Gastroesophageal sphincter (tissue), 4 donors: ENCODE data around the gene GARIN5B. TPM values are rescaled to one million over a fixed set of nuclear protein-coding genes. Genes with fewer than 3 reads are reported as not detected.

Experiments
- ATAC-seq: fragments of 150-250 bp; one replicate; pipeline ENCODE4 v1.9.1; 2016; ENCODE audit warnings: mild to moderate bottlenecking, moderate library complexity
- H3K27ac ChIP-seq, 4 donors: fragments of 200-600 bp; sonication (generic) in 3 of 4; 1 replicate in 3 of 4; 2 replicates in 1 of 4; pipeline ENCODE4 v1.5.1; 2016 to 2019
- H3K27me3 ChIP-seq: fragments of 200-600 bp; sonication (generic); one replicate; pipeline ENCODE4 v1.5.1; 2019
- H3K36me3 ChIP-seq, 2 donors: fragments of 200-600 bp; sonication (generic); one replicate each; pipeline ENCODE4 v1.5.1; 2019; ENCODE audit warnings: control low read depth in 1 of 2
- H3K4me1 ChIP-seq, 3 donors: fragments of 200-600 bp; sonication (generic); 1 replicate in 2 of 3; 2 replicates in 1 of 3; pipeline ENCODE4 v1.5.1; 2016 to 2019; ENCODE audit warnings: control low read depth in 2 of 3
- H3K4me3 ChIP-seq, 2 donors: fragments of 200-600 bp; sonication (generic); one replicate each; pipeline ENCODE4 v1.5.1; 2019; ENCODE audit warnings: mild to moderate bottlenecking in 1 of 2, moderate library complexity in 1 of 2
- H3K9me3 ChIP-seq, 3 donors: fragments of 200-600 bp; sonication (generic); one replicate each; pipeline ENCODE4 v1.5.1; 2017 to 2019; ENCODE audit warnings: control low read depth in 2 of 3
- CTCF ChIP-seq, 4 experiments: fragments of 200-600 bp in 2 of 4; fragments of 450-650 bp in 2 of 4; sonication (generic) in 1 of 4; IDR thresholded peaks; one replicate each; pipeline ENCODE4 v1.5.1; 2017 to 2019; ENCODE audit warnings: antibody characterized with exemption in 4 of 4, mild to moderate bottlenecking in 2 of 4, moderate library complexity in 2 of 4
- EP300 ChIP-seq: sonication (generic); formaldehyde crosslinking; IDR thresholded peaks from one replicate; pipeline ENCODE4 v1.6.1; 2017; ENCODE audit warnings: antibody characterized with exemption, mild to moderate bottlenecking
- POLR2A ChIP-seq, 2 donors: fragments of 450-650 bp; IDR thresholded peaks; one replicate each; pipeline ENCODE4 v1.6.1; 2017; ENCODE audit warnings: antibody characterized with exemption in 2 of 2, mild to moderate bottlenecking in 2 of 2, moderate library complexity in 1 of 2
- POLR2AphosphoS5 ChIP-seq: sonication (generic); formaldehyde crosslinking; IDR thresholded peaks from one replicate; pipeline ENCODE4 v1.6.1; 2017; ENCODE audit warnings: antibody characterized with exemption
- WGBS, 2 donors: methylation state at CpG; one replicate each; pipeline ENCODE4 v1.1.5; 2018; ENCODE audit warnings: low coverage in 1 of 2; 5-methylcytosine and 5-hydroxymethylcytosine counted together
- total RNA-seq, 4 donors: library from RNA; depleted of rRNA; stranded (reverse); fragments of >200 nt; gene quantifications; one replicate each; pipeline ENCODE4 v1.1.0, GENCODE V29; 2016

Gene GARIN5B
- total RNA-seq, 4 donors from 2014 or later, result not detected

DNA sequence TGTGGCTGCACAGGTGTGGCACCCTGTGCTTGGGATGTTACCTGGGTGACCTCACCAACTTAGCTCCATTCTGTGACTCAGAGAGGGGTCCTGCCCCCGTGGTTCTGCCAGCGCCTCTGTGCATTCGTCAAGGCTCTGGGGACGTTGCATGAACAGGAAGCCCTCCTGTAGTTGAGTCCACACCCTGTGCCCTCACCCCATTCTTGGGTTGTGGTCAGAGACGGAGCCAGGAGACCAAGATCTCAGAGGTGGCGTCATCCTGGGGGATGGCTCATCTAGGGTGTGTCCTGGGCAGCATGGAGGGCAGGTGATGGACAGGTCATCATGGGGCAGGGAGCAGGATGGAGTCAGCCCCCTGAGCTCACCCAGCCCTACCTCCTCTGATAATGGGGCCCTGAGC, 11.0 kb downstream of the GARIN5B start:
- H3K4me3 ChIP-seq, result no peak overlapping the region
- peaks cover 0 to 36% (median 17%) of the 10 kb centered on the region in 3 donors for H3K4me1 ChIP-seq
- no peak for TF ChIP-seq EP300
- no peak for TF ChIP-seq CTCF (IDR thresholded peaks at IDR 0.05)
- TF ChIP-seq POLR2AphosphoS5, result no peak
- TF ChIP-seq POLR2A (IDR thresholded peaks at IDR 0.05), result no peak
- no peak overlapping the region for H3K27ac ChIP-seq
- WGBS, 2 donors, result no CpG with 5 or more reads among the region's 6 CpGs
- peaks cover 0 to 12% of the 10 kb centered on the region in 2 donors for H3K36me3 ChIP-seq
- ATAC-seq, result no peak
- H3K9me3 ChIP-seq, result no peaks in the 10 kb centered on the region
- peaks cover 79% of the 10 kb centered on the region for H3K27me3 ChIP-seq

DNA sequence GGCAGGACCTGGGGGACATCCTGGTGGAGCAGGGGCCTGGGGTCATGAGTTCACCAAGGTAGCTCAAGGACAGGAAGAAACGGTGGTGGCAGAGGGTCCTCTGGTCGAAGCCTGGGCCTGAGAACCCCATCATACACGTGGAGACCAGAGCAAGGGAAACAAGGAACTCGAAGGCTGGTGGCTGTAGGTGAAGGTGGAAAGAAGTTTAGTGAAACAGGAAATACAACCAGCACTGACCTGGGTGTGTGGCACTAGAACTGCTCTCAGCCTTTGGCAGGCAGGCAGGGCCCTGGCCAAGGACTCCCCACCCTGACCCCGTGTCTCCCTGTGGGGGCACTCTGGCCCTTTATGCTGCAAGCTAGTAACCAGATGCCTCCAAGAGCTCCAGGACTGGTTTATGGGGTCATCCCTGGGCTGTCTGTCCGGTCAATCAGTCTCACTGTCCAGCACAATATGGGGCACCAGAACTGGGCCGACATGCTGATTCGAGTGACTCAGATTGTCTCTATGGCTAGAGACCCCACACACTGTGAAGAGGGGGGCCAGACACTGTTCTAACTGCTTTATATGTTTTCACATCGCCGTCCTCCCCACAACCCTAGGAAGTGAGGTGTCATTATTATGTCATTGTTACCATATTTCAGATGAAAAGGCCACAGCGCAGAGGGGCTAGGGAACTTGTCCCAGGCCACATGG, 12.3 kb downstream of the GARIN5B start:
- WGBS, 2 donors, result 64 to 85% methylated on average over 7 to 9 of the region's 11 CpGs
- H3K27ac ChIP-seq, result no peak overlapping the region
- no peaks in the 10 kb centered on the region for H3K9me3 ChIP-seq
- H3K4me3 ChIP-seq, result no peak overlapping the region
- no peak for ATAC-seq
- TF ChIP-seq POLR2AphosphoS5 (no peak), CTCF (IDR thresholded peaks at IDR 0.05) (no peak), EP300 (no peak), POLR2A (IDR thresholded peaks at IDR 0.05) (no peak)
- peaks cover 67% of the 10 kb centered on the region for H3K27me3 ChIP-seq
- peaks cover 0 to 22% of the 10 kb centered on the region in 2 donors for H3K36me3 ChIP-seq
- H3K4me1 ChIP-seq, result peaks cover 0 to 44% (median 17%) of the 10 kb centered on the region in 3 donors

GRCh38 chr19:55348317-55349034, 14.6 kb downstream of the GARIN5B start:
- WGBS, 2 donors, result 62 to 93% methylated on average over 3 to 7 of the region's 22 CpGs
- peaks cover 0 to 34% (median 5%) of the 10 kb centered on the region in 3 donors for H3K4me1 ChIP-seq
- no peak overlapping the region for H3K4me3 ChIP-seq
- H3K9me3 ChIP-seq, result no peaks in the 10 kb centered on the region
- peaks cover 0 to 36% of the 10 kb centered on the region in 2 donors for H3K36me3 ChIP-seq
- no peak for ATAC-seq
- no peak for TF ChIP-seq POLR2AphosphoS5
- no peak for TF ChIP-seq POLR2A (IDR thresholded peaks at IDR 0.05)
- TF ChIP-seq CTCF (IDR thresholded peaks at IDR 0.05), result no peak
- TF ChIP-seq EP300, result no peak
- no peak overlapping the region for H3K27ac ChIP-seq
- H3K27me3 ChIP-seq, result peaks cover 45% of the 10 kb centered on the region

GRCh38 chr19:55347442-55348009, 15.5 kb downstream of the GARIN5B start:
- WGBS, 2 donors, result no CpG with 5 or more reads among the region's 10 CpGs
- peaks cover 0 to 26% (median 0%) of the 10 kb centered on the region in 3 donors for H3K4me1 ChIP-seq
- peak overlapping the region in 1 of 4 donors; percentile 62 for H3K27ac ChIP-seq
- H3K4me3 ChIP-seq, result no peak overlapping the region
- no peak for TF ChIP-seq CTCF (IDR thresholded peaks at IDR 0.05)
- TF ChIP-seq EP300, result no peak
- no peak for TF ChIP-seq POLR2AphosphoS5
- no peak for TF ChIP-seq POLR2A (IDR thresholded peaks at IDR 0.05)
- no peaks in the 10 kb centered on the region for H3K9me3 ChIP-seq
- ATAC-seq, result no peak
- H3K36me3 ChIP-seq, result peaks cover 0 to 45% of the 10 kb centered on the region in 2 donors
- peaks cover 36% of the 10 kb centered on the region for H3K27me3 ChIP-seq
